ENCODE measurements around the gene MDFIC.

GRCh38 chr7:114973147-114973546, 51.3 kb downstream of the MDFIC start:
- no peak for TF ChIP-seq CTCF (IDR thresholded peaks at IDR 0.05)
- TF ChIP-seq EZH2 (IDR thresholded peaks at IDR 0.05; ENCODE audit: borderline replicate concordance, insufficient read depth, low read depth, low read length, poor library complexity, severe bottlenecking) = no peak

All from B cell (primary cell).